Measurements from ENCODE around the gene TBC1D4. TPM values are rescaled to one million over a fixed set of nuclear protein-coding genes. Genes with fewer than 3 reads are reported as not detected.
"Not testable (repeated sequence)": the region's sequence is repeated elsewhere in the genome, so short reads cannot be mapped to it uniquely, and the experiment has no call there.

The TBC1D4 gene
- total RNA-seq, 1 donor from 2014 or later: 47.1 TPM

GRCh38 chr13:75308222-75308621 lies 173.7 kb downstream of the TBC1D4 start:
- Mint-ChIP-seq H3K4me1 (ENCODE audit: unreplicated experiment) (no peaks in the 10 kb centered on the region), H3K27ac (no peak overlapping the region), H3K9me3 (no peaks in the 10 kb centered on the region), H3K27me3 (no peaks in the 10 kb centered on the region), H3K4me3 (no peak overlapping the region), H3K36me3 (peaks cover 35% of the 10 kb centered on the region)
- no peak for DNase-seq (ENCODE audit: extremely low spot score, unreplicated experiment)
- TF ChIP-seq, protein P1, sequence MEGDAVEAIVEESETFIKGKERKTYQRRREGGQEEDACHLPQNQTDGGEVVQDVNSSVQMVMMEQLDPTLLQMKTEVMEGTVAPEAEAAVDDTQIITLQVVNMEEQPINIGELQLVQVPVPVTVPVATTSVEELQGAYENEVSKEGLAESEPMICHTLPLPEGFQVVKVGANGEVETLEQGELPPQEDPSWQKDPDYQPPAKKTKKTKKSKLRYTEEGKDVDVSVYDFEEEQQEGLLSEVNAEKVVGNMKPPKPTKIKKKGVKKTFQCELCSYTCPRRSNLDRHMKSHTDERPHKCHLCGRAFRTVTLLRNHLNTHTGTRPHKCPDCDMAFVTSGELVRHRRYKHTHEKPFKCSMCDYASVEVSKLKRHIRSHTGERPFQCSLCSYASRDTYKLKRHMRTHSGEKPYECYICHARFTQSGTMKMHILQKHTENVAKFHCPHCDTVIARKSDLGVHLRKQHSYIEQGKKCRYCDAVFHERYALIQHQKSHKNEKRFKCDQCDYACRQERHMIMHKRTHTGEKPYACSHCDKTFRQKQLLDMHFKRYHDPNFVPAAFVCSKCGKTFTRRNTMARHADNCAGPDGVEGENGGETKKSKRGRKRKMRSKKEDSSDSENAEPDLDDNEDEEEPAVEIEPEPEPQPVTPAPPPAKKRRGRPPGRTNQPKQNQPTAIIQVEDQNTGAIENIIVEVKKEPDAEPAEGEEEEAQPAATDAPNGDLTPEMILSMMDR (conservative IDR thresholded peaks at IDR 0.05): no peak

GRCh38 chr13:75307370-75307949 lies 174.5 kb downstream of the TBC1D4 start:
- Mint-ChIP-seq H3K27ac (no peak overlapping the region), H3K36me3 (peaks cover 35% of the 10 kb centered on the region), H3K4me3 (no peak overlapping the region), H3K9me3 (no peaks in the 10 kb centered on the region), H3K4me1 (ENCODE audit: unreplicated experiment) (peaks cover 5% of the 10 kb centered on the region), H3K27me3 (no peaks in the 10 kb centered on the region)
- no peak for DNase-seq (ENCODE audit: extremely low spot score, unreplicated experiment)
- TF ChIP-seq, protein P1 (conservative IDR thresholded peaks at IDR 0.05): no peak

DNA sequence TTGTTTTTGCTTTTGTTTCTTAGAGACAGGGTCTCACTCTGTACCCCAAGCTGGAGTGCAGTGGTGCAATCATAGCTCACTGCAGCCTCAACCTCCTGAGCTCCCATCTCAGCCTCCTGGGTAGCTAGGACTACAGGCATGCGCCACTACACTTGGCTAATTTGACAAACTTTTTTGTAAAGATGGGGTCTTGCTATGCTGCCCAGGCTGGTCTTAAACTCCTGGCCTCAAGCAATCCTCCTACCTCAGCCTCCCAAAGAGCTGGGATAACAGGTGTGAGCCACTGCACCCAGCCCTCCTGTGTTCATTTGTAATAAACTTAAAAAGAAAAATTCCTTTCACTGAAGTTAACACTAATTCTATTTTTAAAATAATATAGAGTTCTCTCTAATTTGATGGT lies 175.0 kb downstream of the TBC1D4 start:
- peaks cover 32% of the 10 kb centered on the region for H3K36me3 Mint-ChIP-seq
- H3K4me3 Mint-ChIP-seq; H3K4me1 Mint-ChIP-seq (ENCODE audit: unreplicated experiment); DNase-seq (ENCODE audit: extremely low spot score, unreplicated experiment); H3K9me3 Mint-ChIP-seq; H3K27ac Mint-ChIP-seq; H3K27me3 Mint-ChIP-seq: not testable (repeated sequence)

GRCh38 chr13:75305059-75305458 lies 176.9 kb downstream of the TBC1D4 start:
- Mint-ChIP-seq H3K4me3 (no peak overlapping the region), H3K36me3 (peaks cover 22% of the 10 kb centered on the region), H3K27ac (no peak overlapping the region), H3K4me1 (ENCODE audit: unreplicated experiment) (peaks cover 15% of the 10 kb centered on the region), H3K27me3 (no peaks in the 10 kb centered on the region), H3K9me3 (no peaks in the 10 kb centered on the region)
- TF ChIP-seq, protein P1 (conservative IDR thresholded peaks at IDR 0.05): no peak
- DNase-seq (ENCODE audit: extremely low spot score, unreplicated experiment): no peak

GRCh38 chr13:75303263-75303662 lies 178.7 kb downstream of the TBC1D4 start:
- Mint-ChIP-seq H3K4me1 (ENCODE audit: unreplicated experiment) (peaks cover 15% of the 10 kb centered on the region), H3K9me3 (no peaks in the 10 kb centered on the region), H3K27ac (no peak overlapping the region), H3K4me3 (no peak overlapping the region), H3K36me3 (peaks cover 22% of the 10 kb centered on the region), H3K27me3 (no peaks in the 10 kb centered on the region)
- TF ChIP-seq, protein P1 (conservative IDR thresholded peaks at IDR 0.05): no peak
- DNase-seq (ENCODE audit: extremely low spot score, unreplicated experiment): no peak

GRCh38 chr13:75302071-75302698 lies 179.8 kb downstream of the TBC1D4 start:
- Mint-ChIP-seq H3K27ac (no peak overlapping the region), H3K4me3 (no peak overlapping the region), H3K4me1 (ENCODE audit: unreplicated experiment) (peaks cover 15% of the 10 kb centered on the region), H3K36me3 (peaks cover 20% of the 10 kb centered on the region), H3K9me3 (no peaks in the 10 kb centered on the region), H3K27me3 (no peaks in the 10 kb centered on the region)
- DNase-seq (ENCODE audit: extremely low spot score, unreplicated experiment): no peak
- TF ChIP-seq, protein P1 (conservative IDR thresholded peaks at IDR 0.05): no peak

Measured in type B pancreatic cell (in vitro differentiated cells).